Spleen (tissue), 7 donors: ENCODE results near the gene SLC44A1.

Experiments
- CTCF ChIP-seq, 11 experiments: fragments of 200-600 bp in 7 of 11; fragments of 450-650 bp in 4 of 11; sonication (generic) in 4 of 11; IDR thresholded peaks in 8 of 11; conservative IDR thresholded peaks in 3 of 11; 1 replicate in 7 of 11; 2 replicates in 4 of 11; pipeline versions ENCODE4 v1.4.0 to v1.8.0; 2016 to 2021; ENCODE audit warnings: antibody characterized with exemption in 11 of 11, inconsistent platforms in 4 of 11, mild to moderate bottlenecking in 1 of 11
- POLR2A ChIP-seq, 3 donors: fragments of 450-650 bp; IDR thresholded peaks; one replicate each; pipeline ENCODE4 v1.5.1; 2017; ENCODE audit warnings: antibody characterized with exemption in 3 of 3, mild to moderate bottlenecking in 1 of 3
- POLR2AphosphoS5 ChIP-seq, 3 donors: sonication (generic); formaldehyde crosslinking; IDR thresholded peaks; one replicate each; pipeline ENCODE4 v1.5.1; 2017; ENCODE audit warnings: antibody characterized with exemption in 3 of 3
- donor health status: DM: no; HTN: no; CAD: no; lungs with moderate emphysema.
- donor health status: DM: no; HTN: no; CAD: no.
- donor health status: DM: no; HTN: no; CAD: no.

DNA sequence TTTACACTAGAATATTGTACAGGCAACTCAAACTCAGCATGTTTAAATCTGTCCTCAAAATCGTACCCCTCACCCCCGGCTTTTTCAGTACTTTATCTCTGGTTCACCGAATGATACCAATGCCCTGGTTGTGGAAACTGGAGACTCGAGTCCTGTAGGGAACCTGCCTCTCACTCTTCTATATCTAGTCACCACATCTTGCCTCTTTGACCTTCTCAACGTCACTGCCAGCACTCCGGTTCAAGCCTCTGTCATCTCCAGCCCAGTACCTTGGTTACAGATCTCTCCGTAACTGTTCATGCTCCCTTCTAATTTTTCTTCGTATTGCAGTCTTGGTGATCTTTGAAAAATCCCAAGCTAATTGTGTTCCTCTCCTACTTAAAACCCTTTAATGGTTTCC, 6.7 kb downstream of the SLC44A1 start:
- TF ChIP-seq POLR2A (IDR thresholded peaks at IDR 0.05) (no peak), CTCF (IDR thresholded peaks at IDR 0.05 in 8 of 11, conservative IDR thresholded peaks at IDR 0.05 in 3 of 11) (no peak), POLR2AphosphoS5 (IDR thresholded peaks at IDR 0.05) (no peak)
